GM19455 (cell line): ENCODE measurements around the gene CEPT1.

Source experiments
- ATAC-seq: cut with Tn5 transposase; IDR thresholded peaks from one replicate; pipeline ENCODE4 v1.9.1; 2021; ENCODE audit not compliant: unreplicated experiment

The CEPT1 gene

GRCh38 chr1:111192074-111192473 lies 52.1 kb downstream of the CEPT1 start:
- no peak for ATAC-seq

GRCh38 chr1:111192658-111193519 lies 52.9 kb downstream of the CEPT1 start:
- ATAC-seq = no peak

- ATAC-seq = no peak
Observed at GRCh38 chr1:111193712-111194480, 53.9 kb downstream of the CEPT1 start.

GRCh38 chr1:111195002-111195684 lies 55.1 kb downstream of the CEPT1 start:
- no peak for ATAC-seq

GRCh38 chr1:111196213-111196612 lies 56.2 kb downstream of the CEPT1 start:
- ATAC-seq = no peak

GRCh38 chr1:111197598-111198284 lies 57.7 kb downstream of the CEPT1 start:
- no peak for ATAC-seq

GRCh38 chr1:111198836-111199235 lies 58.8 kb downstream of the CEPT1 start:
- ATAC-seq = no peak

- ATAC-seq = no peak
Observed at GRCh38 chr1:111199329-111199728, 59.3 kb downstream of the CEPT1 start.

GRCh38 chr1:111199881-111200801 lies 60.1 kb downstream of the CEPT1 start, which contains the start of gene DENND2D:
TSS of gene DENND2D (minus strand) at chr1:111200646. CDS start at chr1:111200459, 187 bp downstream.
- no peak for ATAC-seq

- ATAC-seq = no peak
Observed at GRCh38 chr1:111200802-111201161, 60.8 kb downstream of the CEPT1 start.

GRCh38 chr1:111201275-111202090 lies 61.5 kb downstream of the CEPT1 start:
- ATAC-seq = no peak

GRCh38 chr1:111202366-111202706 lies 62.3 kb downstream of the CEPT1 start:
- no peak for ATAC-seq

- ATAC-seq = no peak
Observed at GRCh38 chr1:111202707-111203623, 62.9 kb downstream of the CEPT1 start.

- peak; percentile 38 for ATAC-seq
Observed at GRCh38 chr1:111203681-111204200, 63.7 kb downstream of the CEPT1 start.

- ATAC-seq = peak; percentile 69
Observed at GRCh38 chr1:111204201-111204982, 64.4 kb downstream of the CEPT1 start.

- no peak for ATAC-seq
Observed at GRCh38 chr1:111204983-111205713, 65.1 kb downstream of the CEPT1 start.

GRCh38 chr1:111205714-111206050 lies 65.7 kb downstream of the CEPT1 start:
- ATAC-seq = no peak
